ENCODE data around the gene LINGO1.

Gene LINGO1

DNA sequence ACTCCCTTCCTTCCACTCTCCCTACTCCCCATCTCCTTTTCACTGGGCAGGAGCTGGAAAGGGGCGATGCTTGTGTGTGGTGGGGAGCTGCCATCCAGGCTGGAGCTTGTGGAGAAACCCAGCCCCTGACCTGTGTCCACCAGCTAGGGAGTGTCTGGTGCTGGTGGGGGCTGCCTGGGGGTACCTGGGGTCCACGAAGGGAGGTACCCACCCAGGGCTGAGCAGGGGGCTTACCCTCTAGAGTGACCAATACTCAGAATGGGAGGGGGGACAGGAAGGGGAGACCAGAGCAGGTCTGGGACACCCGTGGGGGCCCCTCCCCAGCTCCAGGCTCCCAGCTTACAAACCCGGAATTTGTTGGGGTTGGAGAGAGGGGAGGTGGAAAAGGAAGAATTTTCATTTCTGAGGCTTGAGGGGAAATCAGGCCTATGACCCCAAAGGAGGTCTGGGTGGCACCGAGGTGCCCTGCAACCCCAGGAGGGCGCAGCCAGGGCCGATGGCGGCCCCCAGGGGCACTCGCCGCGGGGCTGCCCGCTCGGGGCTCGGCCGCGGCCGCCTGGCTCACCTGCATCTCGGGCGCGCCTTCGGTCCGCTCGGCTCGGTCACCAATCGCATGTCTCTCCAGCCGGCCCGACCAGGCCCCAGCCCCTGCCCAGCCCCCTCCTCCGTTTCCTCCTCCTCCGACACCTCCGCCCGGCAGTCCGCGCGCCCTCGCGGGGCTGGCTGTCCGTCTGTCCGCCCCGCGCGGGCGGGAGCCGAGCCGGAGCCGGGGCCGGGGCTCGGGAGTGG, 773 bp downstream of the LINGO1 start:
- DNase-seq (ENCODE audit: low read depth): no peak

- no peak for DNase-seq (ENCODE audit: low read depth)
Measured at GRCh38 chr15:77630956-77631744, 1.6 kb downstream of the LINGO1 start.

DNA sequence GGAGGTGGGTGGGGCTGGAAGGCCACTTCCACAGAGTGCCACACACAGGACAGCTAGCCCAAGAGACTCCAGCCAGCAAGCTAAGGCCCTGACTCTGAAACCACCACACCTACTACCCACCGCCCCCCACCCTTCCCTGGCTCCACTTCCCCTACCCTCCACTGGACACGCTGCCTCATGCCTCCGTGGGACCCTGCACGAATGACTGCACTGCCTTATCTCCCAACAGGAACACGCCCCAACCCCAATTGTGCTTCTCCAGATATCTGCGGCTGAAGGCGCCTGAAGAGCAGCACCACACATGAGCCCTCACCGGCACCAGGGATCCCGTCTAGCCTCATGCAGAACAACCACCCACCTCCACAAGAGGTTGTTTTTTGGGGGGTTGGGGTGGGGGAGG, 2.7 kb downstream of the LINGO1 start:
- no peak for DNase-seq (ENCODE audit: low read depth)

- DNase-seq (ENCODE audit: low read depth): no peak
Measured at GRCh38 chr15:77629070-77630030, 3.4 kb downstream of the LINGO1 start.

DNA sequence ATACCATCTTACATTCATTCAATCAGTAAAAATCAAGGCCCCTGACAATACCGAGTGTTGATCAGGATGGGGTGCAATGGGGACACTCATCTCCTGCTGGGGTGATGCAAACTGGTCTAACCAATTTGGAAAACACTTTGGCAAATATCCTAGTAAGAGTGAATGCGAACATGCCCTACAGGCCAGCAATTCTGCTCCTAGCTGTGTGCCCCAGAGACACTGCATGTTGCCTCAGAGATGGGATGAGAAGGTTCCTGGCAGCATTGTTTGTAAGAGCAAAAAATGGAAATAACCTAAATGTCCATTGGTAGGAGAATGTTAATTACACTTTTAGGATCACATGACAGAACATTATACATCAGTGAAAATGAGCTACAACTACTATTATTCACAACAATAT, 4.7 kb downstream of the LINGO1 start:
- DNase-seq (ENCODE audit: low read depth): no peak

GRCh38 chr15:77627581-77627980, 5.1 kb downstream of the LINGO1 start:
- no peak for DNase-seq (ENCODE audit: low read depth)

DNA sequence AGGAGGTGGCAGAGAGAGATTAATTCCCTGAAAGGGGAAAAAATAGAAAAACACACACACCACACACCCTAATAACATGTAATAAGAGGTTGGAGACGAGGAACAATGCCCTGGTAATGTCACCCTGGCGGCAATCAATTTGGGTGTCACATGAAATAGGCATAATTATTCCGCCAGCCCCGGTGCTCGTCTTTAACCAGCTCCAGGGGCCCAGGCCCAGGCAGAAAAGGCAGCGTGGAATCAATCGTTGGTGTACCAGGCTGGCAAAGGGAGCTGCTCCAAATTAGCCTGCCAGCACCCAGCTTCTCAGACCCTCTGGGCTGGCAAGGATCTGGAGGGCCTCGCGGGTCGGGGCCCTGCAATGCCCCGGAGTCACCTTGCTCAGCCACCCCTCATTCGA, 5.6 kb downstream of the LINGO1 start:
- DNase-seq (ENCODE audit: low read depth): no peak

DNA sequence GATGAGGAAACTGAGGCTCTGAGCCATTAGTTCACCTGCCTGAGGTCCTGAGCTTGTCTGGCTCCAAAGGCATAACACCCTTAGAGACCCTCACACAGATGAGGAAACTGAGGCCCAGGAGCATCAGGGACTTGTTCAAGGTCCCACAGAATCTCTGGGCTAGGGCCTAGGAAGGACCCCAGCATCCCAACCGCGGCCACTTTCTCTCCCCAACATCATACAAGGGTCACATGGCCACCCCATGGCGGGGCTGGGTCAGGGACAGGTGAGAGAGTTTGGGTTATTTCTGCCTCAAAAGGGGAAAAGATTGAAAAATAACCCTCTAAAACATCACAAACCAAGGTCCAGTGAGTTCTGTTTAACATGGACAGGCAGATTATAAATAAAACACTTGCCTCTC, 6.7 kb downstream of the LINGO1 start:
- no peak for DNase-seq (ENCODE audit: low read depth)

- DNase-seq (ENCODE audit: low read depth): no peak
Measured at GRCh38 chr15:77625376-77625775, 7.3 kb downstream of the LINGO1 start.

- DNase-seq (ENCODE audit: low read depth): no peak
Measured at GRCh38 chr15:77624868-77625267, 7.8 kb downstream of the LINGO1 start.

DNA sequence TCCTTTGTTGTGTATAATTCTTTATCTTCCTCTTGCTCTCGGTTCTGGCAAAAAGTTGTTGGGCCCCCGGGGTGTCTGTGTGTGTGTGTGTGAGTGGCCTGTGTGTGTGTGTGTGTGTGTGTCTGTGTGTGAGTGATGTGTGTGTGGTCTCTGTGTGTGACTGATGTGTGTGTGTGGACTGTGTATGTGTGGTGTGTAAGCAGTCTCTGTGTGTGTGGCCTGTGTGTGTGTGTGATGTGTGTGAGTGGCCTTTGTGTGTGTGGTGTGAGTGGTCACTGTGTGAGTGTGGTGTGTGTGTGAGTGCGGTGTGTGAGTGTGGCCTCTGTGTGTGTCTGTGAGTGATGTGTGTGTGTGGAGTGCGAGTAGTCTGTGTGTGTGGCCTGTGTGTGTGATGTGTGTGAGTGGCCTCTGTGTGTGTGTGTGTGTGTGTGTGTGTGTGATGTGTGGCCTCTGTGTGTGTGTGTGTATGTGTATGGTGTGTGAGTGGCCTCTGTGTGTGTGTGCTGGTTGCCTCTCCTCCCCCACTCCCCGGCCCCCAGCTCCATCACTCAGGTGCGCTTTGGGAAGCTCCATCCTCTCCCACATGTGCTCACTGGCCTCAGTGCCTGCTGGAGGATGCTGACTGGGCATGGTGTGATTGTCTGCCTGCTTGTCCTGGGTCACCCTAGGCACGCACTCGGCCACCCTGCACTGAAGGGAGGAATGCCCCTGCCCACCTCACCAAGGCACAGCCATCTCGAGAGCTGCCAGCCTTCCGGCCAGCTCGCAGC, 8.8 kb downstream of the LINGO1 start:
- no peak for DNase-seq (ENCODE audit: low read depth)

DNA sequence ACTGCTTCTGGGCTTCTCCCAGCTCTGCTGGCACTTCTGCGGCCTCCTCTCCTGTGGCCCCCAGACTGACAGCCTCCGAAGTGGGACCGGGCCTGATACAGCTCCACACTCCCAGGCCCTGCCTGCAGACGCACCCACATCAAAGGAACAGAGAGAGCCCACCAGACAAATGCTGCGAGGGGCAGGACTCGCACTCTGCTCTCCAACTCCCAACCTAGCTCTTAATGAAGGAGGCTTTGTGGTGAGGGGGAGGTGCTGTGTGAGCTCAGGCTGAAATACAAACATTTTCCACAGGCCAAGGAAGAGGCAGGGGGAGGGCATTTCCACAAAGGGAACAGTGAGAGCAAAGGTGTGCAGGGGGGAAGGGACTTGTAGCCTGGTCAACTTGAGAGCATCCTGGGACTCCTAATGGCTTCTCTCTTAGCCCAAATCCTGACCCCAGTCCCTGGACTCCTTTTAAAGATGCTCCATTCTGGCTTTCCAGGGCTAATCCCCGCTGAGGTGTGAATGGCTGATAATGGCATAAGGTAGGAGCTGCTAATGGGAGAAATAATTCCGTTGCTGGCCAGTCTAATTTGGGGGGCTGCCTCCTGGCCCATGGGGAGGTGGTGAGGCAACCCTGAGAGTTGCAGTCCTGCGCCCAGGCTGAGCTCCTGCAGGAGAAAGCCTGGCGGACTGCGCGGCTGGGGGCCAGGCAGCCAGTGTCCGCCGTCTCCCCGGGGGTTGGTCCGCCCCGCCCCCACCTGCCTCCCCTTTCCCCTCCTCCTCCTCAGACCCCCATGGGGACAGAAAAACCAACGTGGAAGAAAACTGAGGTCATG, 9.6 kb downstream of the LINGO1 start:
- DNase-seq (ENCODE audit: low read depth): no peak

- DNase-seq (ENCODE audit: low read depth): no peak
Measured at GRCh38 chr15:77622209-77622933, 10.3 kb downstream of the LINGO1 start.

- DNase-seq (ENCODE audit: low read depth): no peak
Measured at GRCh38 chr15:77621847-77622208, 10.9 kb downstream of the LINGO1 start.

DNA sequence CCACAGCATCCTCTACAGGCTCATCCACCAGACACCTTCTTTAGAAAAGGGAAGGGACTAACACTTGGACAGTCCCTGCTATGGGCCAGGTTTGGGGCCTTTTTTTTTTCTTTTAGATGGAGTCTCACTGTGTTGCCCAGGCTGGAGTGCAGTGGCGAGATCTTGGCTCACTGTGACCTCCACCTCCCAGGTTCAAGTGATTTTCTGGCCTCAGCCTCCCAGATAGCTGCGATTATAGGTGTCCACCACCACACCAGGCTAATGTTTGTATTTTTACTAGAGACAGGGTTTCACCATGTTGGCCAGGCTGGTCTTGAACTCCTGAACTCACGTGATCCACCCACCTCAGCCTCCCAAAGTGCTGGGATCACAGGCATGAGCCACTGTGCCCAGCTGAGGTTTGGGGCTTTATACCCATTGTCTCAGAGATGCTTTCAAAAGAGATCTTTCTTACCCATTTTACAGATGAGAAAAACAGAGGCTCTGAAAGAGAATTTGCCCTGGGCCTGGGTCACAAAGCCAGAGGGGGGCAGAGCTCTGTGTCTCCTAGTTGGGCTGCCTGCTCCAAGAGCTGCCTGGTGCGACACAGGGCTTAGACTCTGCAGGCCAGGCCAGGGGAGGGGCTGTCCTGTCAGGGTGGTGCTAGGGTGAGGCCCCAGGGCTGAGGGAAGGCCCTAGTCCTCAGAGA, 11.6 kb downstream of the LINGO1 start:
- no peak for DNase-seq (ENCODE audit: low read depth)

- DNase-seq (ENCODE audit: low read depth): no peak
Measured at GRCh38 chr15:77620297-77620696, 12.4 kb downstream of the LINGO1 start.

DNA sequence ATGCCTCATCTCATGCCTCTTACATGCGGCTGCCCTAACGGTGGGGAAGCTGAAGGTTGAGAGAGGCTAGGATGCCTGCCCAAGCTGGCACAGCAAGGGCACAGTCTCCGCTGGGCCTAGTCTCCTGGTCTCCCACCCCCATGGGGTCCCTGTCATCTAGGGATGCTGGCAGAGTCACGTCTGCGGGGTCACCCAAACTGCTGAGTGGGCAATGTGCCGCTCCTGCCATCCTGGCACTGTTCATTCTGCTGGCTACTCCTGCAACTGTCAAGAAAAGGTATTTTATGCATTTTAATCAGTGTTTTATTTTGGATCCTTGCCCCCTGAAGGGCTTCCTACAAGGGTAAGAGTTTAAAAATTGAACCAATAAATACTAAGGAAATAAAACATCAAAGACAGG, 12.8 kb downstream of the LINGO1 start:
- no peak for DNase-seq (ENCODE audit: low read depth)

DNA sequence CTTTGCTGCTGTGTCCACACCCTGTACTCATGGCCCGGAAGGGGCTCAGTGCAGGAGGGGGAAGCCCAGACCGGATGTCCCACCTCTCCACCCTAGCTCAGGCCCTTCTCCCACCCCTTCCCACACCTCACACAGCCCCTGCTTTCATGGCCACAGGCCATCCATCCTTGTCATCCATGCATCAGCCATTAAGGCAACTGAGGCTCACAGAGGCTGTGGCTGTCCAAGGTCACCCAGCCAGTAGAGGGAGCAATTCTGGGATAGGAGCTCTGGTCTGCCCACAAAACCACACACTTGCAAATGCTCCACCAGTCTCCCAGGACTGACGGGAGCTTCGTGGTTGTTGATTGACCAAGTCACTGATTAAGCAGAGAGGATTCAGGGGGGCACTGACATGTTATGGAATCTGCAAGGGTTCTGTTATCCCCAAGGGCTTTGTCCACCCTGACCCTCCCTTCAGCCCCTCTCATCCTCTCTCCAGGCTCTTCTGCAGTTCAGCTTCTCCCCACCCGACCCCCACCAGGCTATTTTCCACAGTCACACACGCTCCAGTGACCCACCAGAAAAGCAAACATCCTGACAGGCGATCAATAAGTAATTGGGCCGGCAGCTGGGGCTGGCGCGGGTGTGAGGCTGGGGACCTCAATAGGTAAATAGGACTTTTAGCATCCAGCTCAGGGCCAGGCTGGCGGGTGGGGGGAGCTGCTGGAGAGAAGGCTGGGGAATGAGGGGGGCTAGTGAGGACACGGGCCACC, 15.1 kb downstream of the LINGO1 start:
- DNase-seq (ENCODE audit: low read depth): no peak

DNA sequence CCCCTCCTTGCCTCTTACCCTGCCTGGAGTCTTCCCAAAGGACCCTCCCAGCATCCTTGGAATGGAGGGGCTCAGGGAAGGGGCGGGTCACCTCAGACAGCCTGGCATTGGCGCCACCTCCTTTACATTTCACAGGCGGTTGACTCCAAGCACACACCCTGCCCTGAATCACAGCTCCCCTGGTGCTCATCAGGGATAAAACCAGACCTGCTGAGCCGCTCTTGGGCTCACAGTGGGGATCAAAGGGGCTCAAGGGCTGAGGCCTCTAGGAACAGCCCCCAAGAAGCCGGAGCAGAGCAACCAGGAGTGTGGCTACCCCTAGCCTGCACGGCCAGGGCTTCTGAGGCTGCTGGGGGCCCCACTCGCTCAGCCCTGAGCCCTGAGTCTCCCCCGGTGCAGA, 16.6 kb downstream of the LINGO1 start:
- DNase-seq (ENCODE audit: low read depth): no peak
